SK-N-SH (cell line): Measurements from ENCODE around the gene WWOX. TPM values are rescaled to one million over a fixed set of nuclear protein-coding genes. Genes with fewer than 3 reads are reported as not detected.

Experiments used
- CTCF ChIA-PET: fragments of 300-600, 350-600 bp; formaldehyde crosslinking; extraction: SDS; loops from one replicate; lab custom pipeline; 2021; lab: Yijun Ruan, JAX
- POLR2A ChIA-PET: fragments of 350-600 bp; sonication (Branson Sonifier 250); formaldehyde crosslinking; extraction: SDS; loops from one replicate; lab custom pipeline; 2020; ENCODE audit warnings: antibody characterized with exemption, inconsistent platforms; lab: Yijun Ruan, JAX
- DNase-seq: peaks from one replicate; pipeline ENCODE4 v3.0.0; 2012
- H2AFZ ChIP-seq: fragments of 200-600 bp; sonication (generic); 2 replicates; pipeline ENCODE4 v1.8.1; 2016; ENCODE audit warnings: antibody characterized with exemption, mild to moderate bottlenecking, low read depth
- H3F3A ChIP-seq: fragments of 200-600 bp; sonication (generic); replicated peaks from 2 replicates; pipeline ENCODE3; 2016; ENCODE audit warnings: antibody characterized with exemption, mild to moderate bottlenecking; ENCODE audit not compliant: insufficient read depth
- H3K27ac ChIP-seq, 2 experiments: fragments of 200-500 bp in 1 of 2; fragments of 200-600 bp in 1 of 2; sonication (Bioruptor generic) in 1 of 2; sonication (generic), shearing (Covaris generic) in 1 of 2; 2 replicates each; pipeline versions ENCODE4 v1.5.1 to v1.6.1; 2014 to 2016; ENCODE audit warnings: low read depth in 2 of 2, inconsistent platforms in 1 of 2, low read length in 1 of 2, mild to moderate bottlenecking in 1 of 2, mixed read lengths in 1 of 2
- H3K27me3 ChIP-seq: fragments of 200-600 bp; sonication (generic), shearing (Covaris generic); 2 replicates; pipeline ENCODE4 v1.6.1; 2016; ENCODE audit warnings: mixed run types; ENCODE audit not compliant: insufficient read depth
- H3K36me3 ChIP-seq, 2 experiments: fragments of 200-500 bp in 1 of 2; fragments of 200-600 bp in 1 of 2; sonication (Bioruptor generic) in 1 of 2; sonication (generic) in 1 of 2; replicated peaks in 1 of 2; 2 replicates each; pipeline versions ENCODE3 to v1.5.1; 2014 to 2016; ENCODE audit warnings: low read length in 1 of 2, mild to moderate bottlenecking in 1 of 2; ENCODE audit not compliant: insufficient read depth in 2 of 2, control insufficient read depth in 1 of 2
- H3K4me1 ChIP-seq, 2 experiments: fragments of 200-500 bp in 1 of 2; fragments of 200-600 bp in 1 of 2; sonication (Bioruptor generic) in 1 of 2; sonication (generic), shearing (Covaris generic) in 1 of 2; 2 replicates each; pipeline versions ENCODE4 v1.5.1 to v1.6.1; 2014 to 2016; ENCODE audit warnings: low read depth in 1 of 2, low read length in 1 of 2, mixed run types in 1 of 2; ENCODE audit not compliant: insufficient read depth in 2 of 2, control insufficient read depth in 1 of 2
- H3K4me2 ChIP-seq: fragments of 200-600 bp; sonication (generic), shearing (Covaris generic); 2 replicates; pipeline ENCODE4 v1.6.1; 2017; ENCODE audit warnings: mixed run types
- H3K4me3 ChIP-seq, 2 experiments: fragments of 200-500 bp in 1 of 2; fragments of 200-600 bp in 1 of 2; sonication (Bioruptor generic) in 1 of 2; sonication (generic), shearing (Covaris generic) in 1 of 2; 2 replicates each; pipeline versions ENCODE4 v1.5.1 to v1.8.1; 2014 to 2016; ENCODE audit warnings: low read depth in 2 of 2, inconsistent platforms in 1 of 2, low read length in 1 of 2, mild to moderate bottlenecking in 1 of 2, mixed read lengths in 1 of 2, moderate library complexity in 1 of 2
- H3K79me2 ChIP-seq: fragments of 200-600 bp; sonication (generic); 2 replicates; pipeline ENCODE4 v1.8.1; 2017; ENCODE audit warnings: mild to moderate bottlenecking; ENCODE audit not compliant: insufficient read depth
- H3K9ac ChIP-seq: fragments of 200-600 bp; sonication (generic); 2 replicates; pipeline ENCODE4 v1.6.1; 2017; ENCODE audit warnings: mixed run types
- H3K9me2 ChIP-seq: fragments of 200-600 bp; sonication (generic); 2 replicates; pipeline ENCODE4 v1.6.1; 2017; ENCODE audit warnings: mixed run types
- H3K9me3 ChIP-seq: fragments of 200-600 bp; sonication (generic); 2 replicates; pipeline ENCODE4 v1.6.1; 2017; ENCODE audit warnings: mixed run types, mild to moderate bottlenecking, moderate library complexity
- H4K20me1 ChIP-seq: fragments of 200-600 bp; sonication (generic); 2 replicates; pipeline ENCODE4 v1.6.1; 2017; ENCODE audit warnings: mild to moderate bottlenecking, mixed run types; ENCODE audit not compliant: insufficient read depth
- CHD2 ChIP-seq: fragments of 150-350 bp; IDR thresholded peaks from 2 replicates; pipeline ENCODE4 v1.6.1; 2018; ENCODE audit warnings: low read length; ENCODE audit not compliant: partially characterized antibody
- EP300 ChIP-seq, 2 experiments: IDR thresholded peaks; 2 replicates each; pipeline versions ENCODE4 v1.4.0 to v1.6.1; 2012; ENCODE audit warnings: borderline replicate concordance in 1 of 2, low read depth in 1 of 2, low read length in 1 of 2
- JUND ChIP-seq: IDR thresholded peaks from 2 replicates; pipeline ENCODE4 v1.4.0; 2012
- POLR2AphosphoS5 ChIP-seq: IDR thresholded peaks from 2 replicates; pipeline ENCODE4 v1.6.1; 2012; ENCODE audit warnings: low read depth, low read length
- RFX5 ChIP-seq: IDR thresholded peaks from 2 replicates; pipeline ENCODE4 v1.6.1; 2012; ENCODE audit warnings: mild to moderate bottlenecking, improper control_type of control experiment, low read length
- USF2 ChIP-seq: fragments of 150-350 bp; IDR thresholded peaks from 2 replicates; pipeline ENCODE4 v1.6.1; 2017; ENCODE audit warnings: antibody characterized with exemption, low read length, low read depth, borderline replicate concordance
- ZBTB33 ChIP-seq: IDR thresholded peaks from 2 replicates; pipeline ENCODE4 v1.4.0; 2012; ENCODE audit warnings: low read depth, borderline replicate concordance
- WGBS: methylation state at CpG from one replicate; pipeline ENCODE4 v1.1.6; 2017; ENCODE audit warnings: low lambda C conversion rate; 5-methylcytosine and 5-hydroxymethylcytosine counted together
- polyA plus RNA-seq, 3 experiments: library from polyadenylated mRNA; depleted of rRNA; stranded (reverse); fragments of >200 nt; gene quantifications; 2 replicates each; pipeline ENCODE4 v1.2.3, GENCODE V29; 2012
- TF ChIP-seq, protein P1 (sequence below): fragments of 150-350 bp; IDR thresholded peaks from 2 replicates; pipeline ENCODE4 v1.6.1; 2016; ENCODE audit warnings: mild to moderate bottlenecking, low read depth, low read length

Gene WWOX
- polyA plus RNA-seq, 1 of the 3 experiments (the other 2 are of a cell fraction) = 10.8 TPM

- POLR2A ChIA-PET = no interaction called here
- WGBS = 35% methylated on average over 8 of the region's 9 CpGs
- no peaks in the 10 kb centered on the region for H3K36me3 ChIP-seq
- H3K4me3 ChIP-seq = no peak overlapping the region
- no peak overlapping the region for H2AFZ ChIP-seq
- H3K27me3 ChIP-seq = no peaks in the 10 kb centered on the region
- H3K4me1 ChIP-seq = no peaks in the 10 kb centered on the region
- no peaks in the 10 kb centered on the region for H3K9me2 ChIP-seq
- no peaks in the 10 kb centered on the region; the same call in 1 of the 2 replicates for H3K9me3 ChIP-seq
- H3K79me2 ChIP-seq = no peaks in the 10 kb centered on the region
- CTCF ChIA-PET = no interaction called here
- H4K20me1 ChIP-seq = no peaks in the 10 kb centered on the region
- no peak overlapping the region for H3K4me2 ChIP-seq
- no peak overlapping the region for H3K27ac ChIP-seq
- H3F3A ChIP-seq = no peaks in the 10 kb centered on the region
- no peak for DNase-seq
- H3K9ac ChIP-seq = no peak overlapping the region
- no peak for TF ChIP-seq CHD2
Measured at GRCh38 chr16:78932355-78932943, 833.0 kb downstream of the WWOX start.

DNA sequence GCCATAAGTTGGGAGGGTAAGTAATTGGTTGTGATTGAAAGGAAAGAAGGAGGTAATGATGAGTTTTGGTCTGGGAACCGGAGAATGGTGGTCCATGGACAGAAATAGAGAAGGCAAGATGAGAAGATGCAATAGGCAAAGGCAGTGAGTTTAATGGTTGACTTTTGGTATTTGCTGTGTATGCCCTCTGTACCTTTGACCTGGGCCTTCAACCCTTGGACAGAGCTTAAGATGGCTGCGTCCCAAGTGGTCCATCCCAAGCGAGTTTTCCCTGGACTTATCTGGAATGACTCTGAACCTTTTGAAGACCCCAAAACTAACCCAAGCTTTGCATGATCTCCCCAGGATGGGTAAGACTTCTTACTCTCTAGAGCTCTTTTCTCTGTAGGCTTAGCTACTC, 836.6 kb downstream of the WWOX start:
- Histone ChIP-seq H3K36me3 (no peaks in the 10 kb centered on the region), H2AFZ (no peak overlapping the region), H3K9me2 (no peaks in the 10 kb centered on the region), H3K4me2 (no peak overlapping the region), H3K27me3 (no peaks in the 10 kb centered on the region), H3K9ac (no peak overlapping the region), H3K4me1 (no peaks in the 10 kb centered on the region), H3F3A (no peaks in the 10 kb centered on the region), H4K20me1 (no peaks in the 10 kb centered on the region), H3K79me2 (no peaks in the 10 kb centered on the region), H3K9me3 (no peaks in the 10 kb centered on the region; the same call in 1 of the 2 replicates), H3K27ac (no peak overlapping the region), H3K4me3 (no peak overlapping the region)
- ChIA-PET POLR2A (no interaction called here), CTCF (interaction anchor here (1.8 kb wide), 1 partner anchor 11 kb away, joined by 6 read pairs; no protein-coding TSS in a partner anchor)
- TF ChIP-seq RFX5 (no peak), JUND (no peak), USF2 (no peak), EP300 (IDR thresholded peaks at IDR 0.05; ENCODE audit: borderline replicate concordance in 1 of 2, low read depth in 1 of 2, low read length in 1 of 2) (no peak), ZBTB33 (no peak), POLR2AphosphoS5 (no peak)
- TF ChIP-seq, protein P1, sequence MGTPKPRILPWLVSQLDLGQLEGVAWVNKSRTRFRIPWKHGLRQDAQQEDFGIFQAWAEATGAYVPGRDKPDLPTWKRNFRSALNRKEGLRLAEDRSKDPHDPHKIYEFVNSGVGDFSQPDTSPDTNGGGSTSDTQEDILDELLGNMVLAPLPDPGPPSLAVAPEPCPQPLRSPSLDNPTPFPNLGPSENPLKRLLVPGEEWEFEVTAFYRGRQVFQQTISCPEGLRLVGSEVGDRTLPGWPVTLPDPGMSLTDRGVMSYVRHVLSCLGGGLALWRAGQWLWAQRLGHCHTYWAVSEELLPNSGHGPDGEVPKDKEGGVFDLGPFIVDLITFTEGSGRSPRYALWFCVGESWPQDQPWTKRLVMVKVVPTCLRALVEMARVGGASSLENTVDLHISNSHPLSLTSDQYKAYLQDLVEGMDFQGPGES = no peak
- WGBS = 23% methylated on average over 3 of the region's 3 CpGs
- no peak for DNase-seq
